NCI-H2171 (cell line): Measurements from ENCODE around the gene AJAP1.

Experiments used
- DNase-seq: peaks from one replicate; lab custom pipeline; 2025; lab: John Stamatoyannopoulos, UW

Gene AJAP1

GRCh38 chr1:4682607-4683220, 28.3 kb downstream of the AJAP1 start:
- DNase-seq: no peak

GRCh38 chr1:4684136-4684535, 29.7 kb downstream of the AJAP1 start:
- no peak for DNase-seq

DNA sequence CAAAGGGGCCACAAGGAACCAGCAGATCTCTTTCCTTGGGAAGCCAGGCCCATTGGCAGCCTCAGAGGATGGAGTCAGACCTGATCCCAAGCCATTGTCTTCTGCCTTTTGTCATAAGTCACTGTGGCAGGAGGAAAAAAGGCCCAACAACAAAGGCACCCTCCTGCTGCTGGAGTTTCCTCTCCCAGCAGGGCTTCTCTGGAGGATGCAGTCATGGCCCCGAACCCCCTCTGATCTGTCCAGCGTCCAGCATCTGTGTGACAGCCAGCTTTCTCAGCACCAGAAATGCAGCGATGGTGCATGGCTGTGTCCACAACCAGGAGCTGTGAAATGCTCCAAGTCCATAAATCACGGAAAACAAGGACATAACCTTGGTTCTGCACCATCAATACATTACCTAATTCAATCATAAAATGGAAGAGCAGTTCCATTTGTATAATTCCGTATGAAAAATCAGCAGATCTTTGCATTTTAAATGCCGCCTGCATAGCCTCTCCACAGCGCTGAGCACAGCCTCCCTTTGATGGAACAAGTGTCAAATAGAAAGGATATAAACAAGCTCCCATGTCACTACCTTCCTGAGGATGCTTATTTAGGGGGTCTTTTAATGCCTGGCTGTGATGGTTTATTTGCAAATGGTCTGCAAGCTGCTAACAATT, 30.6 kb downstream of the AJAP1 start:
- no peak for DNase-seq

DNA sequence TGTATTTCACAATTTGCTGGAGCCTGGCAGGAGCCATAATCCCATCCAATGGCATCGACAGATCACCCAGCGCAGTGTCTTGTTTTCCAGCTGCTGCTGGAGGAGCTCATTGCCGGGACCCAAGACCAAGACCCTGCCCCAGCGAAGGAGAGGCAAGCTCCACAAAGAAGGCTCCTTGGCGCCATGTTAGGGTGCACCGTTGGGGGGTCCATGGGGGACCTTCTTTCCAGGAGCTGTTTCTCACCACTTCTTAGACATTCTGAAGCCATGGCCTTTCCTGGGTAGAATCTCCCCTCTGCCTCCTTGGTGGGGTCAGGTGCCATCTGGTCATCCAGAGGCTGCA, 31.1 kb downstream of the AJAP1 start:
- no peak for DNase-seq

GRCh38 chr1:4687943-4688342, 33.5 kb downstream of the AJAP1 start:
- no peak for DNase-seq

- no peak for DNase-seq
Observed at GRCh38 chr1:4689271-4689935, 35.0 kb downstream of the AJAP1 start.

GRCh38 chr1:4689941-4690635, 35.7 kb downstream of the AJAP1 start:
- DNase-seq: no peak

DNA sequence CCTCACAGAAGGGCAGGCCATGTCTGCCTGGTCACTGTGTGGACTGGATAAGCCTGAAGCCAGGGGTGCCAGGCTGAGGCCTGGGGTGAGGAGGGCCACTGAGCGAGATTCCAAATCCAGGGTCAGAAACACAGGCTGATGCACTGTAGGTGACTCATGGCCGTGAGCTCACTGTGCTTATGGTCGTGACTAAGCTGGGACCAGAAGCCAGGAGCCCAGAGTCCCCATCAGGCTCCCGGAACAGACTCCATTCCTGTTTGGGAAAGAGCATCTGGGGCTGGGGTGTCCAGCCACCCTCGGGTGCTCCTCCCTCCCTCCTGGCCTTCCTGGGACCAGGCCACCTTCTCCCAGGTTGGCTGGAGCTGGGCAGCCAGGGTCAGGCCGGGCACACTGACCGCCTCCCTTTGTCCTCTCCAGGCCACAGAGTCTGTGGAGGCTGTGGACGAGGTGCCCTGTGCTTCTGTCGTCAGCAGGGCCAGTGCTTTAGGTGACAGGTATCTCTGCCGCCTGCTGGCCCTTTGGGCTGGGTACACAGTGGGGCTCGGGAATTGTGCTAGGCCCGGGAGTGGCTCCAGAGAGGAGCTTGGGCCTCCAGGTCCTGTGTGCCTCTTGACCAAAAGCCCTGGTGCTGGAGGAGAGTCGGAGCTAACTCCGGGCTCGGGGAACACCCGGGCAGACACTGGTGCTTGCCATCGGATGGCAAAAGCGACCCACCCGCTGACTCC, 36.7 kb downstream of the AJAP1 start:
- DNase-seq: no peak

- DNase-seq: no peak
Observed at GRCh38 chr1:4691766-4692405, 37.5 kb downstream of the AJAP1 start.

- DNase-seq: no peak
Observed at GRCh38 chr1:4692437-4692836, 38.0 kb downstream of the AJAP1 start.

DNA sequence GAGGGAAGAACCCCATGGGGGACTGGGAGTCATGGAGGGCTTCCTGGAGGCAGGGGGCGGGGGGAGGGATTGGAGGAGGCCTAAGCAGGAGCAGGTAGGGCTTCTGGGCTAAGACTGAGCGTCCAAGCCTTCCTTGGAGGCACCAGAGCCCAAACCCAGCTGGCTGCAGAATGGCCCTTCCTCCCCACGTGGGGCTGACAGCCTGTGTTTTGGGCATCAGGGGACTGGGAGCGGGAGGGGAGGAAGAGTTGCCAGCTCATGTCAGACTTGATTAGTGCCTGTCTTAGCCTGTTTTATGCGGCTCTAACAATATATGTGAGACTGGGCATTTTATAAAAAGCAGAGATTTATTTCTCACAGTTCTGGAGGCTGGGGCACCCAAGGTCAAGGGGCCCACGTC, 38.9 kb downstream of the AJAP1 start:
- no peak for DNase-seq

- DNase-seq: no peak
Observed at GRCh38 chr1:4693891-4694290, 39.5 kb downstream of the AJAP1 start.

DNA sequence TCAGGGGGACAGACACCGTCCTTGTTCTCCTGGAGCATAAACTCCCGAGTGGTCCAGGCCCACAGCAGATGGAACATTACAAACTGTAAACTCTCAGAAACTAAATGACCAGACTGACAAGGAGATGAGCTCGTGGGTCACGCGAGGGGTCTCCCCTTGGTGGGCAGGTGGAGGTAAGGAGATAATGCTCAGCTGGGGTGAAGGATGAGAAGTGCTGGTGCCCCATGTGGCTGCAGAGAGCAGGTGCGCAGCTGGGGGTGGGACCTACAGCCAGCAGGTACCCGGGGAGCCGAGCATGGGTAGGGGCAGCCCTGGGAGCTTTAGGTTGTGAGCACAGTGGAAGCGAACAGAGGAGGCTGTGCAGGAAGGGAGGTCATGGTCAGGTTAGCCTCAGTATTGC, 40.1 kb downstream of the AJAP1 start:
- no peak for DNase-seq

DNA sequence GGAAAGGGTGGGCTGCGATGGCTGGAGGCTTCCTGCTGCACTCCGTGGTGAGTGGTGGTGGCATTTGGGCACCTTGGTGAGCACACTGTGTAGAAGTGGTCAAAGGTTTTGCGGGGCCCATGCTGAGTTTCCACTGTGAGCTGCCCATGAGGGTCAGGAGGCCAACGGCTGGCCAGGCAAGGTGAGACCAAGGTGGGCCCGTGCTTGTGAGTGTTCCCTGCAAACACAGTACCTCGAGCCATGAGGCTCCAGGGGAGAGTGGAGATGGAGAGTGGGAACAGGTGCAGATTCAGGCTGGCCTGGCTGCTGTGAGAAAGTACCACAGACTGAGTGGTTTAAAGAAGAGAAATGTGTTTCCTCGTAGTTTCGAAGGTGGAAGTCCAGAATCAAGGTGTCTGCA, 40.8 kb downstream of the AJAP1 start:
- no peak for DNase-seq

DNA sequence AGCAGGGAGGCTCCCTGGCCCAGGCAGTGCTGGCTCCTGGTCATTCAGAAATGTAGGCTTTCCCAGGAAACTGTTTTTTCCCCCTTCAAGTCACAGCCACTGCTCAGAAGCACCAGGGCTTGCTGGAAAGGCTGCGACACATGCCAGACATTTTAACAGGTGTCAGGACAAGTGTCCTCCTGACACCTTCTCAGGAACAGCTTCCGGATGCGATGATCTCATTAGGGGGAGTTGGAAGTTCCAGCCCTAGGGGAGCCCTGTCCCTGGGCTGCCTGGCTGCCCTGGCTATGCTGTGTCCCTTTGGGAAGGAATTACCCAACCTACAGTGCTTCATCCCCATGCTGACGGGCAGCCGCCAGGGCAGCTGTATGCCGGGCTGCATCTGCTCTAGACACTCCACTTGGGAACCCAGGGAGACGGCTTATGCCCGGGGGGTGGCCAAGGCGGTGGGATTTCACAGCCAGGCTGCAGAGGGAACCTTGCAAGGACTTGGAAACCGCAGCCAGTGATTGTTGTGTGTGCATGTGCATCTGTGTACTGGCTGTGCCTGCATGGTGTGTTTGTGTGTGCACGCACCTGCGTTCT, 41.8 kb downstream of the AJAP1 start:
- peak; percentile 14 for DNase-seq

DNA sequence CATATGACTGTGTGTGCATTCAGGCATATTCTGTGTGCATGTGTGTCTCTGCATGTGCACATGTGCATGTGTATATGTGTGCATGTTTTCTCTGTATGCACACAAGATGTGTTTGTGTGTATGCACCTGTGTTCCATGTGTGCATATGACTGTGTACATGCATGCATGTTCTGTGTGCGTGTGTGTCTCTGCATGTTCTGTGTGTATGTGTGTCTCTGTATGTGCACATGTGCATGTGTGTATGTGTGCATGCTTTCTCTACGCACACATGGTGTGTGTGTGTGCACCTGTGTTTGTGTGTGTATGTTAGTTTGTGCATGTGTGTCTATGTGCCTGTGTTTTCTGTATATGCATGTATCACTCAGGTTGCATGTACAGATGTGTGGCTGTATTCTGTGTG, 42.3 kb downstream of the AJAP1 start:
- DNase-seq: no peak

GRCh38 chr1:4697801-4698200, 43.4 kb downstream of the AJAP1 start:
- no peak for DNase-seq

DNA sequence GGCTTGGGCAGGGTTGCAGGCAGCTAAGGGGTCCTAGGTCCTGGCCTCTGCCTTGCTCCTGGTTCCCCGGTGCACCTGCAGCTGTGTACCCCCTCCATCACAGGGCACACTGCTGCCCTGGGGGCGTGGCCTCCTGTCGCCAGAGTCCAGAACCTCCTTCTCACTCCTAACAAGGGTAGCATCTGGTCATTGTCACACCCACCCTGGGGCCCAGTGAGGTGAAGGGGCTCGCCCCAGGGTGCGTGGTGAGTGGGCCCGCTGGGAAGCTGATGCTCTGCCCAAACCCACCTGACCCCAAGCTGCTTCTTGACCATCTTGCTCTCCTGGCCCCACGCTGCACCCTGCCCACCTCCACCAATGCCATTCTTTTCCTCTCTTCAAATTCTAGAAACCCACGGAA, 44.5 kb downstream of the AJAP1 start:
- no peak for DNase-seq

DNA sequence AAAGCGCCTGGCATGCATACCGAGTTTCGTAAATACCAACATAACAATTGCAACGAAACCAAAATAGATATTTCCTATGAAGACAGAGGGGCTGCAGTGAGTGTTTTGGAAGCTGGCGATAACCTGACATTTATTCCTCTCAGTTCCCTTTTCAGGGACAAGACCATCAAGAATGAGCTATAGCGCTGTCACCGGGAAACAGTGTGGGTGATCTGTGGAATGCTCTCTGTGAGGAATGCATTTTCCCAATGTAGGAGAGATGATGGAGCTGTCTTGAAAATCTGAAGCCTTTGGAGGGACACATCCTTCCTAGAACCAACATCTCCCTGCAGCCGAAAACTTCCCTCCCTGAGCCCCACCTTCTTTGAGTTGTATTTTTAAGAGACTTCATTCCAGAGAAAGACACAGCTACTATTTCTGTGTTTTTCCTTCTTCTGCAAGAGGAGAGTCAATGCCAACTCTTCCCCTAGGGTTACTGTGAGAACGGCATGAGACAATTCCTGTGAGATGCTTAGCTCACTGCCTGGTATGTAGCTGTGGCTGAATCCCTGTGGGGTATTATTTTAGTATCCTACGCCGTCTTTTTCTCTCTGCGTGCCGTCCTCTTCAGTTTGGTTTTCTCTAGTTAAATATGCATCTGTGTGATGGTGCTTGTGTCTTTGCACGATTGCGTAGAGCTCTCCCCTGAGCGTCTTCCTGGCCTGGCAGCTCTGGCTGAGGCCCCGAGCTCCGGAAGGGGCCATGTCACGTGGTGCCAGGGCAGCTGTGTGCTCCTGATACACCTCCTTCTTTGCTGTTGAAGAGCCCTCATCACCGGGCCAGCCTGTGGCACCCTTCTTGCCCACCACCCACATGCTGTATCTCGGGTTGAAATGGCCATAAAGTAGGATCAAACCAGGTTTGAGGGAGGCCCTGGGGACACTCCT, 45.2 kb downstream of the AJAP1 start:
- no peak for DNase-seq

GRCh38 chr1:4700801-4701200, 46.4 kb downstream of the AJAP1 start:
- DNase-seq: peak; percentile 13
